Mucosa of stomach (tissue), 1 donor: Measurements from ENCODE around the gene CD70.
"Not testable (repeated sequence)": the region's sequence is repeated elsewhere in the genome, so short reads cannot be mapped to it uniquely, and the experiment has no call there.

Experiments used
- H3K27me3 ChIP-seq: one replicate; pipeline ENCODE4 v1.7.0; 2013; ENCODE audit warnings: mild to moderate bottlenecking, low read length; ENCODE audit not compliant: control insufficient read depth, insufficient read depth
- H3K36me3 ChIP-seq: one replicate; pipeline ENCODE4 v1.7.0; 2013; ENCODE audit warnings: low read length; ENCODE audit not compliant: control insufficient read depth, insufficient read depth
- H3K4me1 ChIP-seq: one replicate; pipeline ENCODE4 v1.7.0; 2013; ENCODE audit warnings: mild to moderate bottlenecking, low read length; ENCODE audit not compliant: control insufficient read depth, insufficient read depth
- H3K4me3 ChIP-seq: one replicate; pipeline ENCODE4 v1.7.0; 2013; ENCODE audit warnings: low read length
- H3K9ac ChIP-seq: one replicate; pipeline ENCODE4 v1.7.0; 2013; ENCODE audit warnings: mild to moderate bottlenecking, low read length, moderate library complexity
- H3K9me3 ChIP-seq: one replicate; pipeline ENCODE4 v1.7.0; 2013; ENCODE audit warnings: mild to moderate bottlenecking, low read length, moderate library complexity; ENCODE audit not compliant: control insufficient read depth
- donor health status: Pancreatic carcinoma.

The CD70 gene

GRCh38 chr19:6590258-6590826 lies 608 bp downstream of the CD70 start:
- H3K36me3 ChIP-seq: no peaks in the 10 kb centered on the region
- H3K4me3 ChIP-seq: no peak overlapping the region
- H3K9ac ChIP-seq: no peak overlapping the region
- no peaks in the 10 kb centered on the region for H3K9me3 ChIP-seq
- H3K27me3 ChIP-seq: peaks cover 59% of the 10 kb centered on the region
- no peaks in the 10 kb centered on the region for H3K4me1 ChIP-seq

- Histone ChIP-seq H3K36me3 (no peaks in the 10 kb centered on the region), H3K9me3 (no peaks in the 10 kb centered on the region), H3K9ac (no peak overlapping the region), H3K4me1 (no peaks in the 10 kb centered on the region), H3K27me3 (peaks cover 61% of the 10 kb centered on the region), H3K4me3 (no peak overlapping the region)
These were observed 1.2 kb downstream of the CD70 start for GRCh38 chr19:6589711-6590257.

GRCh38 chr19:6588508-6589345 lies 2.2 kb downstream of the CD70 start:
- no peaks in the 10 kb centered on the region for H3K4me1 ChIP-seq
- no peaks in the 10 kb centered on the region for H3K9me3 ChIP-seq
- no peaks in the 10 kb centered on the region for H3K36me3 ChIP-seq
- no peak overlapping the region for H3K4me3 ChIP-seq
- no peak overlapping the region for H3K9ac ChIP-seq
- peaks cover 61% of the 10 kb centered on the region for H3K27me3 ChIP-seq

- Histone ChIP-seq H3K27me3 (peaks cover 61% of the 10 kb centered on the region), H3K4me1 (no peaks in the 10 kb centered on the region), H3K9me3 (no peaks in the 10 kb centered on the region), H3K9ac (no peak overlapping the region), H3K36me3 (no peaks in the 10 kb centered on the region), H3K4me3 (no peak overlapping the region)
These were observed 2.9 kb downstream of the CD70 start for GRCh38 chr19:6587998-6588507.

- Histone ChIP-seq H3K36me3 (no peaks in the 10 kb centered on the region), H3K4me1 (no peaks in the 10 kb centered on the region), H3K9me3 (no peaks in the 10 kb centered on the region), H3K27me3 (peaks cover 58% of the 10 kb centered on the region), H3K4me3 (no peak overlapping the region), H3K9ac (no peak overlapping the region)
These were observed 3.7 kb downstream of the CD70 start for GRCh38 chr19:6587093-6587820.

GRCh38 chr19:6586726-6587092 lies 4.2 kb downstream of the CD70 start:
- Histone ChIP-seq H3K36me3 (no peaks in the 10 kb centered on the region), H3K4me1 (no peaks in the 10 kb centered on the region), H3K9me3 (no peaks in the 10 kb centered on the region), H3K27me3 (peaks cover 55% of the 10 kb centered on the region), H3K4me3 (no peak overlapping the region), H3K9ac (no peak overlapping the region)

- Histone ChIP-seq H3K9me3 (no peaks in the 10 kb centered on the region), H3K4me1 (no peaks in the 10 kb centered on the region), H3K27me3 (peaks cover 50% of the 10 kb centered on the region), H3K9ac (no peak overlapping the region), H3K36me3 (no peaks in the 10 kb centered on the region), H3K4me3 (no peak overlapping the region)
These were observed 4.9 kb downstream of the CD70 start for GRCh38 chr19:6586056-6586455.

- H3K9me3 ChIP-seq, H3K4me3 ChIP-seq, H3K36me3 ChIP-seq, H3K9ac ChIP-seq, H3K4me1 ChIP-seq: not testable (repeated sequence)
- H3K27me3 ChIP-seq: peaks cover 22% of the 10 kb centered on the region
These were observed 8.2 kb downstream of the CD70 start for GRCh38 chr19:6582515-6583484.

- Histone ChIP-seq H3K9ac (no peak overlapping the region), H3K4me3 (no peak overlapping the region), H3K27me3 (peaks cover 2% of the 10 kb centered on the region), H3K36me3 (no peaks in the 10 kb centered on the region), H3K9me3 (no peaks in the 10 kb centered on the region), H3K4me1 (no peaks in the 10 kb centered on the region)
These were observed 10.6 kb downstream of the CD70 start for GRCh38 chr19:6580313-6580712.

GRCh38 chr19:6579450-6580178 lies 11.3 kb downstream of the CD70 start:
- Histone ChIP-seq H3K36me3 (no peaks in the 10 kb centered on the region), H3K9me3 (no peaks in the 10 kb centered on the region), H3K4me3 (no peak overlapping the region), H3K9ac (no peak overlapping the region), H3K4me1 (no peaks in the 10 kb centered on the region), H3K27me3 (no peaks in the 10 kb centered on the region)
